Upper lobe of left lung (tissue), 4 donors: Measurements from ENCODE around the gene GTF2A2.

Experiments used
- POLR2AphosphoS5 ChIP-seq, 2 donors: sonication (generic); formaldehyde crosslinking; IDR thresholded peaks; one replicate each; pipeline ENCODE4 v1.5.1; 2017; ENCODE audit warnings: antibody characterized with exemption in 2 of 2
- TF ChIP-seq, protein P1 (sequence below), 6 experiments: fragments of 450-650 bp in 4 of 6; fragments of 200-600 bp in 2 of 6; sonication (generic) in 2 of 6; IDR thresholded peaks; one replicate each; pipeline ENCODE4 v1.5.1; 2016 to 2019; ENCODE audit warnings: antibody characterized with exemption in 6 of 6

DNA sequence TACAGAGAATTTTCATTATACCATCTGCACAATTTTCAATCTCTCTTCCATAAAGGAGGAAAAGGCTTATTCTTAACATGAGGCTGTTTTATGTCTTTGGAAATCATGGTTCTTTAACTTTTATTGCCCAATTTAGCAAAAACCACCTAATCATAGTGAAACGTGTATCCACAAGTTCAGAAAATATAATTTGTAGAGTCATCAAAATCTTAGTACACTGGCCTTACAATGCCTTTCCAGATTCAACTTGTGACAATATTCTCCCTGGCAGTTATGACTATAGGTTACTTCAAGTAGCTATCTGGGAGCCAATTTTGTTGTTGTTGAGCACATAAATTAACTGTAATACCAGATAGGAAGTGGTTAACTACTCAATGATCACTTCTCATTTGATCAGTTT lies 20.9 kb upstream of the GTF2A2 start:
- TF ChIP-seq, protein P1, sequence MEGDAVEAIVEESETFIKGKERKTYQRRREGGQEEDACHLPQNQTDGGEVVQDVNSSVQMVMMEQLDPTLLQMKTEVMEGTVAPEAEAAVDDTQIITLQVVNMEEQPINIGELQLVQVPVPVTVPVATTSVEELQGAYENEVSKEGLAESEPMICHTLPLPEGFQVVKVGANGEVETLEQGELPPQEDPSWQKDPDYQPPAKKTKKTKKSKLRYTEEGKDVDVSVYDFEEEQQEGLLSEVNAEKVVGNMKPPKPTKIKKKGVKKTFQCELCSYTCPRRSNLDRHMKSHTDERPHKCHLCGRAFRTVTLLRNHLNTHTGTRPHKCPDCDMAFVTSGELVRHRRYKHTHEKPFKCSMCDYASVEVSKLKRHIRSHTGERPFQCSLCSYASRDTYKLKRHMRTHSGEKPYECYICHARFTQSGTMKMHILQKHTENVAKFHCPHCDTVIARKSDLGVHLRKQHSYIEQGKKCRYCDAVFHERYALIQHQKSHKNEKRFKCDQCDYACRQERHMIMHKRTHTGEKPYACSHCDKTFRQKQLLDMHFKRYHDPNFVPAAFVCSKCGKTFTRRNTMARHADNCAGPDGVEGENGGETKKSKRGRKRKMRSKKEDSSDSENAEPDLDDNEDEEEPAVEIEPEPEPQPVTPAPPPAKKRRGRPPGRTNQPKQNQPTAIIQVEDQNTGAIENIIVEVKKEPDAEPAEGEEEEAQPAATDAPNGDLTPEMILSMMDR (IDR thresholded peaks at IDR 0.05): no peak
- TF ChIP-seq POLR2AphosphoS5 (IDR thresholded peaks at IDR 0.05): no peak
